CD4-positive, alpha-beta T cell (primary cell): Measurements from ENCODE around the gene DCUN1D3. TPM values are rescaled to one million over a fixed set of nuclear protein-coding genes. Genes with fewer than 3 reads are reported as not detected.

Experiments
- ATAC-seq: fragments of 200-7000 bp; cut with Tn5 transposase; one replicate; pipeline ENCODE4 v1.10.0; 2022; ENCODE audit warnings: mild to moderate bottlenecking; ENCODE audit not compliant: poor library complexity
- CTCF ChIA-PET: fragments of 350-600 bp; sonication (Branson Sonifier 250); formaldehyde crosslinking; loops from one replicate; lab custom pipeline; 2021; ENCODE audit warnings: antibody characterized with exemption, inconsistent platforms; lab: Charles Lee
- POLR2A ChIA-PET: fragments of 350-600 bp; sonication (Branson Sonifier 250); formaldehyde crosslinking; loops from one replicate; lab custom pipeline; 2021; ENCODE audit warnings: antibody characterized with exemption, inconsistent platforms; lab: Charles Lee
- DNase-seq, 14 experiments: peaks; one replicate each; pipeline ENCODE4 v3.0.0-alpha.2; 2013 to 2020; ENCODE audit warnings: mixed read lengths in 2 of 14
- H3K27ac ChIP-seq, 2 donors: one replicate each; pipeline versions ENCODE4 v1.5.1 to v1.7.0; 2013; ENCODE audit warnings: low read length in 2 of 2, low read depth in 1 of 2, mild to moderate bottlenecking in 1 of 2
- H3K27me3 ChIP-seq, 2 experiments: 1 replicate in 1 of 2; 2 replicates in 1 of 2; pipeline versions ENCODE4 v1.6.1 to v1.7.0; 2013; ENCODE audit warnings: low read length in 2 of 2, control low read depth in 1 of 2, mild to moderate bottlenecking in 1 of 2, moderate library complexity in 1 of 2; ENCODE audit not compliant: insufficient read depth in 2 of 2, control insufficient read depth in 1 of 2
- H3K36me3 ChIP-seq: one replicate; pipeline ENCODE4 v1.6.1; 2013; ENCODE audit warnings: low read length, control low read depth; ENCODE audit not compliant: insufficient read depth
- H3K4me1 ChIP-seq: one replicate; pipeline ENCODE4 v1.6.1; 2013; ENCODE audit warnings: low read length, control low read depth; ENCODE audit not compliant: insufficient read depth
- H3K4me3 ChIP-seq: one replicate; pipeline ENCODE4 v1.5.1; 2013; ENCODE audit warnings: mild to moderate bottlenecking, low read length, moderate library complexity
- H3K9me3 ChIP-seq, 2 experiments: 1 replicate in 1 of 2; 2 replicates in 1 of 2; pipeline versions ENCODE4 v1.6.1 to v1.7.0; 2013; ENCODE audit warnings: low read length in 2 of 2, mild to moderate bottlenecking in 2 of 2, control low read depth in 1 of 2, moderate library complexity in 1 of 2; ENCODE audit not compliant: control insufficient read depth in 1 of 2, insufficient read depth in 1 of 2
- H3K27ac Mint-ChIP-seq: one replicate; pipeline ENCODE4 v1.8.0; 2020; ENCODE audit warnings: mixed read lengths
- H3K27me3 Mint-ChIP-seq: one replicate; pipeline ENCODE4 v1.8.0; 2021; ENCODE audit warnings: mixed read lengths
- H3K36me3 Mint-ChIP-seq: one replicate; pipeline ENCODE4 v1.8.0; 2021; ENCODE audit warnings: low read depth, mixed read lengths
- H3K4me1 Mint-ChIP-seq: one replicate; pipeline ENCODE4 v1.8.0; 2021; ENCODE audit warnings: low read depth, mixed read lengths
- H3K4me3 Mint-ChIP-seq: one replicate; pipeline ENCODE4 v1.8.0; 2020; ENCODE audit warnings: mild to moderate bottlenecking, mixed read lengths
- H3K9me3 Mint-ChIP-seq: one replicate; pipeline ENCODE4 v1.8.0; 2020; ENCODE audit warnings: mixed read lengths
- intact Hi-C, 2 experiments: fragments of 100-400 bp; cut with DNase I in 1 of 2; cut with micrococcal nuclease in 1 of 2; formaldehyde crosslinking; loops; one replicate each; pipeline versions ENCODE4 v1.15.1 to v1.9.0; 2023 to 2025; cut with DNase I, micrococcal nuclease
- total RNA-seq, 174 experiments: library from RNA in 2 of 174; stranded (reverse) in 2 of 174; gene quantifications; one replicate each; pipeline ENCODE4 v1.2.3 and lab custom pipeline; 2021 to 2026
- TF ChIP-seq, protein P1 (sequence below): fragments of 200-600 bp; IDR thresholded peaks from one replicate; pipeline ENCODE4 v1.8.0; 2022; ENCODE audit warnings: antibody characterized with exemption, mild to moderate bottlenecking

Gene DCUN1D3
- total RNA-seq, 2 experiments from 2014 or later: 1.9 TPM

DNA sequence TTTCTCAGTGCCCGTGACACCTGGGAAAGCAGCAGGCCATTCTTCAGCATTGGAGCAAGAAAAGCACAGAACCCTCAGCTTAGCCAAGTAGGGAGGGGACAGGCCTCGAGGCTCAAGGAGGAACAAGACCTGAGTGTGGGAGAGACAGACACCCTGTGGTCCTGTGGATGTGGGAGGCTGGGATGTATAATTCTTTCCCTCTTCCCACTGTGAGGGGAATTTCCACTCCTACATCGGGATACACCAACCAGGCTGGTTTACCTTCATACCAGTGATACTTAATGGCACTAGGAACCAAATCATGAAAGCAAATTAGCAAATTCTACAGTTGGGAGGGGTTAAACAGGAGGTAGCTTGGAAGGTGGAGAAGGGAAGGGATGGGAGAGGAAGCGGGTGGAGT is 42.1 kb upstream of the DCUN1D3 start:
- no peak overlapping the region for H3K4me3 Mint-ChIP-seq
- TF ChIP-seq, protein P1, sequence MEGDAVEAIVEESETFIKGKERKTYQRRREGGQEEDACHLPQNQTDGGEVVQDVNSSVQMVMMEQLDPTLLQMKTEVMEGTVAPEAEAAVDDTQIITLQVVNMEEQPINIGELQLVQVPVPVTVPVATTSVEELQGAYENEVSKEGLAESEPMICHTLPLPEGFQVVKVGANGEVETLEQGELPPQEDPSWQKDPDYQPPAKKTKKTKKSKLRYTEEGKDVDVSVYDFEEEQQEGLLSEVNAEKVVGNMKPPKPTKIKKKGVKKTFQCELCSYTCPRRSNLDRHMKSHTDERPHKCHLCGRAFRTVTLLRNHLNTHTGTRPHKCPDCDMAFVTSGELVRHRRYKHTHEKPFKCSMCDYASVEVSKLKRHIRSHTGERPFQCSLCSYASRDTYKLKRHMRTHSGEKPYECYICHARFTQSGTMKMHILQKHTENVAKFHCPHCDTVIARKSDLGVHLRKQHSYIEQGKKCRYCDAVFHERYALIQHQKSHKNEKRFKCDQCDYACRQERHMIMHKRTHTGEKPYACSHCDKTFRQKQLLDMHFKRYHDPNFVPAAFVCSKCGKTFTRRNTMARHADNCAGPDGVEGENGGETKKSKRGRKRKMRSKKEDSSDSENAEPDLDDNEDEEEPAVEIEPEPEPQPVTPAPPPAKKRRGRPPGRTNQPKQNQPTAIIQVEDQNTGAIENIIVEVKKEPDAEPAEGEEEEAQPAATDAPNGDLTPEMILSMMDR: no peak
- Histone ChIP-seq H3K4me1 (peaks cover 9% of the 10 kb centered on the region), H3K4me3 (no peak overlapping the region), H3K27ac (no peak overlapping the region), H3K9me3 (no peaks in the 10 kb centered on the region), H3K36me3 (no peaks in the 10 kb centered on the region), H3K27me3 (no peaks in the 10 kb centered on the region)
- no peak overlapping the region for H3K27ac Mint-ChIP-seq
- H3K27me3 Mint-ChIP-seq: no peaks in the 10 kb centered on the region
- ChIA-PET POLR2A (no interaction called here), CTCF (interaction anchor here (0.7 kb wide), 1 partner anchor 85 kb away, joined by 3 read pairs; no protein-coding TSS in a partner anchor)
- ATAC-seq (no peak), DNase-seq (no peak)
- H3K9me3 Mint-ChIP-seq: no peaks in the 10 kb centered on the region
- peaks cover 5% of the 10 kb centered on the region for H3K4me1 Mint-ChIP-seq
- intact Hi-C loops: no loop called here
- no peaks in the 10 kb centered on the region for H3K36me3 Mint-ChIP-seq

DNA sequence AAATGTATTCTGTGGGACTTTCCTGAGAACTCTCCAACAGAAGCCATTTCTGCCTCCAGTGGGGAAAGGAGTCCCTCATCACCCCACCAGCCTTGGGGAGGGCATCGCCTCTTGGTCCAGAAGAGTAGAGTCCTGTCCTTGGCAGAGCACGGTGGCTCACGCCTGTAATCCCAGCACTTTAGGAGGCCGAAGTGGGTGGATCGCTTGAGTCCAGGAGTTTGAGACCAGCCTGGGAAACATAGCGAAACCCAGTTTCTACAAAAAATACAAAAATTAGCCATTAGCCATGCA is 41.4 kb upstream of the DCUN1D3 start:
- TF ChIP-seq, protein P1: no peak
- Histone ChIP-seq H3K27ac (no peak overlapping the region), H3K4me1 (peaks cover 9% of the 10 kb centered on the region), H3K4me3 (no peak overlapping the region), H3K27me3 (no peaks in the 10 kb centered on the region), H3K36me3 (no peaks in the 10 kb centered on the region), H3K9me3 (no peaks in the 10 kb centered on the region)
- no peak for ATAC-seq
- peaks cover 5% of the 10 kb centered on the region for H3K4me1 Mint-ChIP-seq
- intact Hi-C loops: no loop called here
- H3K27ac Mint-ChIP-seq: no peak overlapping the region
- H3K36me3 Mint-ChIP-seq: no peaks in the 10 kb centered on the region
- no peak for DNase-seq
- CTCF ChIA-PET: no interaction called here
- no peaks in the 10 kb centered on the region for H3K27me3 Mint-ChIP-seq
- H3K4me3 Mint-ChIP-seq: no peak overlapping the region
- POLR2A ChIA-PET: no interaction called here
- no peaks in the 10 kb centered on the region for H3K9me3 Mint-ChIP-seq

DNA sequence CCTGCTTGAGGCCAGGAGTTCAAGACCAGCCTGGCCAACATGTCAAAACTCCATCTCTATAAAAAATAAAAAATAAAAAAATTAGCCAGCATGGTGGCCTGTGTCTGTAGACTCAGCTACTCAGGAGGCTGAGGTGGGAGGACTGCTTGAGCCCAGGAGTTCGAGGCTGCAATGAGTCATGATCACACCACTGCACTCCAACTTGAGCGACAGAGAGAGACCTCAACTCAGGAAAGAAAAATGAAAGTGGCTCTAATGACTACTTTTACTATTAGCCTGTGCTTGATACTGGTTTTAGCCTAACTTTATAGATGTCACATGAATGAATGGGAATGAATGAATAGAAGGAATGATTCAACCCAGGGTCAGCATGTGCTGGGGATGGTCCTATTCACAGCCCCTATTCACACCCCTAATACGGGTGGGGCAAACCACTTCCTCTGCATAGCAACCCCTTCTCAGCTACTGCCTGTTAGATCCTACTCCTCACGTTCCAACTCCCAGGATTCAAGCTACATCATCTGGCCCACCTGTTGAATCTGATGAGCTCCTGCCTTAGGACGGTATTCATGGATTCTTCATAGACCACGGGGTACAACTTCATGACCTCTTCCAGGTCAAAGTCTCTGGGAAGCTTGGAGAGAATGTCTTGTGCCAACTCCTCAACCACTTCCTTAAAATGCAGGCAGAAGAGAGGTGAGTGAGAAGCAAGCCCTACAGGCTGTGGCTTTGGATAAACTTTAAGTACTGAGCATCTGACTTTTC is 40.9 kb upstream of the DCUN1D3 start:
- H3K4me3 ChIP-seq: no peak overlapping the region
- peaks cover 9% of the 10 kb centered on the region for H3K4me1 ChIP-seq
- Mint-ChIP-seq H3K27ac (no peak overlapping the region), H3K36me3 (no peaks in the 10 kb centered on the region), H3K4me1 (peaks cover 5% of the 10 kb centered on the region), H3K4me3 (no peak overlapping the region), H3K27me3 (no peaks in the 10 kb centered on the region), H3K9me3 (no peaks in the 10 kb centered on the region)
- ChIA-PET POLR2A (no interaction called here), CTCF (no interaction called here)
- no peaks in the 10 kb centered on the region for H3K27me3 ChIP-seq
- H3K9me3 ChIP-seq: no peaks in the 10 kb centered on the region
- no peak for ATAC-seq
- no peak for DNase-seq
- intact Hi-C loops: no loop called here
- no peaks in the 10 kb centered on the region for H3K36me3 ChIP-seq
- no peak overlapping the region for H3K27ac ChIP-seq
- TF ChIP-seq, protein P1: no peak
